Activated CD4-positive, alpha-beta T cell treated with anti-CD3 and anti-CD28 coated beads, Interleukin-2, amount 10 ng/mL, durations not matched to agents 7 days and 5 days (primary cell): ENCODE data around the gene E2F3. TPM values are rescaled to one million over a fixed set of nuclear protein-coding genes. Genes with fewer than 3 reads are reported as not detected.

ENCODE experiments used
- total RNA-seq, 2 experiments: library from RNA; stranded (reverse); gene quantifications; one replicate each; pipeline ENCODE4 v1.2.3, GENCODE V29; 2021

The E2F3 gene
- total RNA-seq, 2 experiments from 2014 or later, result 30.9 to 33.9 TPM

Other genes starting within 250 kb of the E2F3 start
- gene MBOAT1, start 189.4 kb upstream of the E2F3 start, total RNA-seq, result 10 to 100 TPM; 30.6 to 33.0 TPM
- gene CDKAL1, start 132.6 kb downstream of the E2F3 start, total RNA-seq, result 10 to 100 TPM; 23.5 to 26.9 TPM